Natural killer cell (primary cell): ENCODE measurements around the gene ICOSLG. TPM values are rescaled to one million over a fixed set of nuclear protein-coding genes. Genes with fewer than 3 reads are reported as not detected.
"Not testable (repeated sequence)": the region's sequence is repeated elsewhere in the genome, so short reads cannot be mapped to it uniquely, and the experiment has no call there.

Experiments
- ATAC-seq, 3 donors: fragments of 150-1000 bp in 2 of 3; fragments of 200-7000 bp in 1 of 3; cut with Tn5 transposase; 1 replicate in 1 of 3; 2 replicates in 2 of 3; pipeline ENCODE4 v1.10.0; 2021; ENCODE audit warnings: mild to moderate bottlenecking in 2 of 3, moderate library complexity in 2 of 3
- DNase-seq, 2 donors: peaks; one replicate each; pipeline versions ENCODE4 v3.0.0 to v3.0.0-alpha.2; 2013 to 2021; ENCODE audit warnings: mixed read lengths in 1 of 2
- H3K27ac ChIP-seq: one replicate; pipeline ENCODE4 v1.5.1; 2013; ENCODE audit warnings: mild to moderate bottlenecking, low read length
- H3K27me3 ChIP-seq: one replicate; pipeline ENCODE4 v1.6.1; 2013; ENCODE audit warnings: low read length; ENCODE audit not compliant: control insufficient read depth, insufficient read depth
- H3K36me3 ChIP-seq: one replicate; pipeline ENCODE4 v1.6.1; 2013; ENCODE audit warnings: low read length; ENCODE audit not compliant: control insufficient read depth, insufficient read depth
- H3K4me1 ChIP-seq: one replicate; pipeline ENCODE4 v1.6.1; 2013; ENCODE audit warnings: low read length; ENCODE audit not compliant: control insufficient read depth, insufficient read depth
- H3K4me3 ChIP-seq: one replicate; pipeline ENCODE4 v1.5.1; 2013; ENCODE audit warnings: low read length
- H3K9me3 ChIP-seq: one replicate; pipeline ENCODE4 v1.6.1; 2013; ENCODE audit warnings: low read length; ENCODE audit not compliant: control insufficient read depth, insufficient read depth
- H3K27ac Mint-ChIP-seq, 2 donors: one replicate each; pipeline ENCODE4 v1.8.0; 2022; ENCODE audit warnings: mild to moderate bottlenecking in 2 of 2, mixed read lengths in 2 of 2, moderate library complexity in 1 of 2
- H3K27me3 Mint-ChIP-seq, 2 donors: one replicate each; pipeline ENCODE4 v1.8.0; 2022; ENCODE audit warnings: low read depth in 2 of 2, mixed read lengths in 2 of 2
- H3K36me3 Mint-ChIP-seq: one replicate; pipeline ENCODE4 v1.8.0; 2022; ENCODE audit warnings: mixed read lengths
- H3K4me1 Mint-ChIP-seq, 2 donors: one replicate each; pipeline ENCODE4 v1.8.0; 2022; ENCODE audit warnings: mixed read lengths in 2 of 2
- H3K4me3 Mint-ChIP-seq: one replicate; pipeline ENCODE4 v1.8.0; 2022; ENCODE audit warnings: mild to moderate bottlenecking, moderate library complexity, mixed read lengths
- H3K9me3 Mint-ChIP-seq, 2 donors: one replicate each; pipeline ENCODE4 v1.8.0; 2022; ENCODE audit warnings: mixed read lengths in 2 of 2
- WGBS: methylation state at CpG from one replicate; pipeline ENCODE4 v1.1.7; 2013; ENCODE audit warnings: missing lambda C conversion rate; ENCODE audit not compliant: insufficient coverage; 5-methylcytosine and 5-hydroxymethylcytosine counted together
- intact Hi-C: fragments of 100-400 bp; cut with micrococcal nuclease; formaldehyde crosslinking; loops from one replicate; pipeline ENCODE4 v1.14.2; 2022
- total RNA-seq, 4 donors: library from RNA; stranded (reverse); fragments of 120-200 nt in 1 of 4; gene quantifications; one replicate each; pipeline versions ENCODE4 v1.2.3 to v1.2.4, GENCODE V29; 2013 to 2022

The ICOSLG gene
- total RNA-seq, 3 donors from 2014 or later (not counting 1 experiment from before 2014, with no cell fraction given): 1.7 to 4.5 (median 2.9) TPM

GRCh38 chr21:44184862-44185261 lies 55.9 kb downstream of the ICOSLG start:
- H3K36me3 ChIP-seq, H3K27me3 Mint-ChIP-seq, intact Hi-C loops, H3K4me3 ChIP-seq, H3K27ac Mint-ChIP-seq, H3K4me3 Mint-ChIP-seq, DNase-seq, H3K36me3 Mint-ChIP-seq, H3K27me3 ChIP-seq, H3K9me3 Mint-ChIP-seq, ATAC-seq, H3K27ac ChIP-seq, H3K4me1 Mint-ChIP-seq, H3K9me3 ChIP-seq, H3K4me1 ChIP-seq: not testable (repeated sequence)
- no CpG with 5 or more reads among the region's 7 CpGs for WGBS

- H3K4me1 Mint-ChIP-seq, H3K27ac Mint-ChIP-seq, H3K27ac ChIP-seq, H3K27me3 ChIP-seq, H3K9me3 Mint-ChIP-seq, H3K36me3 Mint-ChIP-seq, H3K36me3 ChIP-seq, intact Hi-C loops, H3K4me3 ChIP-seq, H3K9me3 ChIP-seq, DNase-seq, H3K4me1 ChIP-seq, H3K27me3 Mint-ChIP-seq, H3K4me3 Mint-ChIP-seq: not testable (repeated sequence)
- WGBS: no CpG with 5 or more reads among the region's 8 CpGs
- ATAC-seq: peak in 1 of 3 donors; percentile 37
These were observed 58.5 kb downstream of the ICOSLG start for GRCh38 chr21:44182202-44182601.

DNA sequence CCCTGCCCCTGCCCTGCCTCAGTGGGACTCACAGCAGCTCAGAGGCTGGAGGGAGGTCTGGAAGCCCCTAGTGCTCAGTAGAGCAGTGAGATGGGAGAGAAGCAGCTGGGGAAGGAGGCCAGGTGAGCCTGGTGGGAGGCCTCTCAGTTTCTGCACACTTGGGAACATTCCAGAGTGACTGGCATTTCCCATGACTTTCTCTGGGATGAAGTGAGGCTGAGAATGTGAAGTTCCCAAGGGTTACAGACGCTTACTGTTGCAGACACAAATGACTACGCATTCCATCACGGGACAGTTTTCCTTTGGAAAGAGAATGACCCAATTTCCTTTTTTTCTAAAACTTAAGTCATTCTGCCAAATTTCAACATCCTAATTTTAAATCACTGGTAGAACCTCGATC lies 59.2 kb downstream of the ICOSLG start:
- H3K27me3 ChIP-seq, H3K4me1 Mint-ChIP-seq, H3K27ac Mint-ChIP-seq, ATAC-seq, H3K4me3 Mint-ChIP-seq, H3K27me3 Mint-ChIP-seq, H3K4me3 ChIP-seq, H3K9me3 Mint-ChIP-seq, DNase-seq, intact Hi-C loops, H3K4me1 ChIP-seq, H3K36me3 Mint-ChIP-seq, H3K36me3 ChIP-seq, H3K9me3 ChIP-seq, H3K27ac ChIP-seq: not testable (repeated sequence)
- WGBS: no CpG with 5 or more reads among the region's 4 CpGs

GRCh38 chr21:44176127-44176526 lies 64.6 kb downstream of the ICOSLG start:
- WGBS: no CpG with 5 or more reads among the region's 14 CpGs
- DNase-seq, H3K9me3 ChIP-seq, H3K4me1 Mint-ChIP-seq, H3K4me1 ChIP-seq, ATAC-seq, H3K36me3 ChIP-seq, H3K9me3 Mint-ChIP-seq, H3K27me3 Mint-ChIP-seq, intact Hi-C loops, H3K27ac Mint-ChIP-seq, H3K4me3 ChIP-seq, H3K27me3 ChIP-seq, H3K4me3 Mint-ChIP-seq, H3K27ac ChIP-seq, H3K36me3 Mint-ChIP-seq: not testable (repeated sequence)

DNA sequence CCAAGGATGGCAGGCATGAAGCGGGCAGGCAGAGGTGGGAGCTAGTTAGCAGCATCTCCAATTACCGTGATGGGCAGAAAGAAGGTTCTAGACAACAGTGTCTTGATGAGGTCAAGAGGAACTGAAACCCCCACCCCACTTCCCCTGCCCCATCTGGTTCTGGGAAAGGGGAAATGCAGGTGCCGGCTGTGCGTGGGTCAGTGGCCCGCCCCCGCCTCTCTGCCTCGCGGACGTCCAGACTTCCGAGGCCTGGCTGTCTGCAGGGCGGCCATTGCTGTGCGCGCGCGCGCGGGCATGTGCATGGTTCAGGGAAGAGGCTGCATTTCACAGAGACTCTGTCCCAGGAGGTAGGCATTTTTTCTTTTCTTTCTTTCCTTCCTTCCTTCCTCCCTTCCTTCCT lies 65.6 kb downstream of the ICOSLG start:
- DNase-seq, H3K36me3 ChIP-seq, H3K27me3 ChIP-seq, H3K36me3 Mint-ChIP-seq, H3K4me3 ChIP-seq, H3K27me3 Mint-ChIP-seq, H3K4me3 Mint-ChIP-seq, H3K4me1 ChIP-seq, H3K4me1 Mint-ChIP-seq, H3K27ac Mint-ChIP-seq, H3K9me3 ChIP-seq, H3K27ac ChIP-seq, H3K9me3 Mint-ChIP-seq, intact Hi-C loops: not testable (repeated sequence)
- ATAC-seq: peak in 1 of 3 donors; percentile 53
- WGBS: no CpG with 5 or more reads among the region's 17 CpGs

Other genes starting within 250 kb of the ICOSLG start
- 100 to 1,000 TPM; 187 to 232 (median 213) TPM for gene TRAPPC10, start 228.6 kb downstream of the ICOSLG start, total RNA-seq
- 10 to 100 TPM; 28.5 to 32.7 (median 32.7) TPM for gene PWP2, start 133.5 kb downstream of the ICOSLG start, total RNA-seq
- 10 to 100 TPM; 24.8 to 37.1 (median 27.8) TPM for gene GATD3, start 107.3 kb downstream of the ICOSLG start, total RNA-seq
- gene DNMT3L, start 21.0 kb upstream of the ICOSLG start, total RNA-seq: not detected
- not detected for gene AIRE, start 44.9 kb upstream of the ICOSLG start, total RNA-seq
- 10 to 100 TPM; 89.7 to 91.3 (median 89.9) TPM for gene PFKL, start 59.1 kb upstream of the ICOSLG start, total RNA-seq
- 10 to 100 TPM; 43.6 to 47.4 (median 46.7) TPM for gene CFAP410, start 98.4 kb upstream of the ICOSLG start, total RNA-seq
- gene TRPM2, start 112.7 kb upstream of the ICOSLG start, total RNA-seq: 10 to 100 TPM; 21.7 to 70.5 (median 25.2) TPM
- under 1 TPM; 0.36 to 0.50 (median 0.38) TPM for gene LRRC3, start 214.6 kb upstream of the ICOSLG start, total RNA-seq